ENCODE data around the gene MAN1A1.

DNA sequence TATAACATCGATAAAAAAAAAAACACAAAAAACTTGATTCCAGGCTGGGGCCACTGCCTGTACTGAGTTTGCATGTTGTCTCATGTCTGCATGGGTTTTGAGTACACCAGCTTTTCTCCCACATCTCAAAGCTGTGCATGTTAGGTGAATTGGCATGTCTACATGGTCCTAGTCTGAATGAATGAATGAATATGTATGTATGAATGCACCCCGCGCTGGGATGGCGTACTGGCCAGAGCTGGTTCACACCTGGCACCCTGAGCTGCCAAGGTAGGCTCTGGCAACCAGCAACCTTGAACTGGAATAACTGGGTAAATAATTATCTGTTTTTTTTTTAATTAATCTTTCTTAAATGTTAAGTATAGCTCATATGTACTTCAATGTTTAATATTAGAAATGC, 131.0 kb downstream of the MAN1A1 start:
- no peak for TF ChIP-seq POLR2A (IDR thresholded peaks at IDR 0.05)
- TF ChIP-seq, protein P1, sequence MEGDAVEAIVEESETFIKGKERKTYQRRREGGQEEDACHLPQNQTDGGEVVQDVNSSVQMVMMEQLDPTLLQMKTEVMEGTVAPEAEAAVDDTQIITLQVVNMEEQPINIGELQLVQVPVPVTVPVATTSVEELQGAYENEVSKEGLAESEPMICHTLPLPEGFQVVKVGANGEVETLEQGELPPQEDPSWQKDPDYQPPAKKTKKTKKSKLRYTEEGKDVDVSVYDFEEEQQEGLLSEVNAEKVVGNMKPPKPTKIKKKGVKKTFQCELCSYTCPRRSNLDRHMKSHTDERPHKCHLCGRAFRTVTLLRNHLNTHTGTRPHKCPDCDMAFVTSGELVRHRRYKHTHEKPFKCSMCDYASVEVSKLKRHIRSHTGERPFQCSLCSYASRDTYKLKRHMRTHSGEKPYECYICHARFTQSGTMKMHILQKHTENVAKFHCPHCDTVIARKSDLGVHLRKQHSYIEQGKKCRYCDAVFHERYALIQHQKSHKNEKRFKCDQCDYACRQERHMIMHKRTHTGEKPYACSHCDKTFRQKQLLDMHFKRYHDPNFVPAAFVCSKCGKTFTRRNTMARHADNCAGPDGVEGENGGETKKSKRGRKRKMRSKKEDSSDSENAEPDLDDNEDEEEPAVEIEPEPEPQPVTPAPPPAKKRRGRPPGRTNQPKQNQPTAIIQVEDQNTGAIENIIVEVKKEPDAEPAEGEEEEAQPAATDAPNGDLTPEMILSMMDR (IDR thresholded peaks at IDR 0.05 in 4 of 5, conservative IDR thresholded peaks at IDR 0.05 in 1 of 5) = no peak

All from gastrocnemius medialis (tissue), 4 donors.